GM19463 (cell line): ENCODE measurements around the gene UTP11.
A peak's percentile ranks its signal among the peaks of the same experiment; 100 is the strongest.

Source experiments
- ATAC-seq: cut with Tn5 transposase; IDR thresholded peaks from one replicate; pipeline ENCODE4 v1.9.1; 2021; ENCODE audit warnings: mild to moderate bottlenecking, moderate library complexity; ENCODE audit not compliant: unreplicated experiment

UTP11 gene

GRCh38 chr1:38003261-38004250, 9.0 kb upstream of the UTP11 start:
- no peak for ATAC-seq

DNA sequence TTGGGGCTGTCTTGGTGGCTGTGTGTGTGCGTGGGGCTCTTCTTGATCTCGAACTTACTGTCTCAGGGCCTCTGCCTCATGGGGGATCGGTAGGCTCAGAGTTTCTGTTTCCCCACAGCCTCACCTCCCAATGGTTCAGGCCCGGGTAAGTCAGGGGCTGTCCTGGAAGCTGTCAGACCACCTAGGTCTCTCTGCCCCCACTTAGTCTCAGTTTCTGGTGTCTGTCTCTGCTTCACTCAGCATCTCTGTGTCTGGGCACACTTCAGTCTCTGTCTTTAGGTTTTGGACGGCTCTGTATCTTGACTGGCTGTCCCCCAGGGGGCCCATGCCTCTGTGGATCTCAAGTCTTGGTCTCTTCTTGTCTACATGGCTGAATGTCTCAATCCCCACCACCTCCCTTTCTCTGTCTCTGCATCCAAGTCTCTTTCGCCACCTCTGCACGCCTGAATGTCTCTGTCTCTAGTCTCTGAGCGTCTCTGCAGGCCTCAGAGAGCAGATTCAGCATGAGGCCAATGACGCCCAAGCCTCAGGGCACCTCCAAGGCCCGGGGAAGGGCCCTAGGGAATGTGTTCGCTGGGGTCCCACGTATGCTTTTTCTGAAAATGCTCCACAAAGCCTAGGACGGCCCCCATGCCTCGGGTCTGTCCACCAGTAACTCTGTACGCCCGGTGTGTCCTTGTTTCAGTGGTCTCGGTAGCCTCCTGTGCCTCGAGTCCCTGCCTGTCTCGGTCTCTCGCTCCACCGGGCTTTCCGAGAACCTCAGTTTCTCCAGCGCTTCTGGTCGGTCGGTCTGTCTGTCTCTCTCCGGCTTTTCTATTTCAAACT, 8.0 kb upstream of the UTP11 start:
- no peak for ATAC-seq

DNA sequence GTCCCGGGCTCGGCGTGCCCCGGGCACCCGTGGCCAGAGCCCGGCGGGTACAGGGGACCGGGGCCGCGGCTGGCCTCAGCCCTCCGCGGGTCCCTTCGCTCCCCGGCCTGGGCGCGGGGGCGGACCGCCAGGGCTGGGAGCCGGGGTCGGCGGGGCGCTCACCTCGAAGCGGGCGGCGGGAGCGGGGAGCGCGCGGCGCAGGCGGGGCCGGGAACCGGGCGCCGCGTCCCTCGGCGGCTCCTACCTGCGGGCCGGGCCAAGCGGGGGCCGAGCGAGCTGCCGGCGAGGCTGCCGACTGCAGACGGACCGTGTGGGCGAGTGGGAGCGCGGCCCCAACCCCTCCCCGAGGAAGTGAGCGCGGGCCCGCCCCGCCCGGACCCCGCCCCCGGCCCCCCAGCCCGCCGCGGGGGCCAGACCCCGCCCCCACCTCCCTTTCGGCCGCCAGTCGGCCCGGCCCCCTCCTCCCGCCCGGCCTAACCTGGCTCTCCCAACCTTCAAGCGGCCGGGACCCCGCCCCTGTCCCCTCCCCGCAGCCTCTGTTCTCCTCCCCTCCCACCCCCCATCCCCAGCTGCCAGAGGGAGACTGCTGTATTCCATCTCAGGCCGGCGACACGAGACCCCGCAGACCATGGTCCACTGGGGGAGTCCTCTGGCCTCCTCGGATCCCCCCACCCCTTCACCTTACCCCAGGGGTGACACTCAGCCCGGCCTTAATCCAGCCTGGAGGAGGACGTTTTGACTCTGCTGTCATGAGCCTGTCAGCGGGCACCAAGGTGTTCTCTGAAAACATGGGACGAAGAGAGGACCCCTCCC, 7.1 kb upstream of the UTP11 start, which contains the start of gene FHL3:
Gene FHL3, minus strand, starts transcription at position 320 of the 813 bp plus-strand sequence. CDS start 6,102 bp downstream, outside the sequence.
- ATAC-seq: peak; percentile 43

- ATAC-seq: no peak
Observed at GRCh38 chr1:38006008-38006828, 6.3 kb upstream of the UTP11 start.

- ATAC-seq: no peak
Observed at GRCh38 chr1:38009088-38009840, 3.3 kb upstream of the UTP11 start.

DNA sequence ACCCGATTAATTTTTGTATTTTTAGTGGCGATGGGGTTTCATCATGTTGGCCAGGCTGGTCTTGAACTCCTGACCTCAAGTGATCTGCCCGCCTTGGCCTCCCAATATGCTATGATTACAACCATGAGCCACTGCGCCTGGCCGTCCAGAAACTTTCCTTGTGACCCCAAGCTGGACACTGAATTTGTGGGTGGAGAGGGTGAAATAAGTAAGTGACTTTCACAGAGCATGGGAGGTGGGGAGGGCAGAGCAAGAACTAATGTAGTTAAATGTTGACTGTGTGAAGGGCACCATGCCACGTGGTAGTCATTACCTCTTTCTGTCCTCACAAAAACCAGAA, 2.7 kb upstream of the UTP11 start:
- ATAC-seq: no peak

GRCh38 chr1:38013227-38013622, 691 bp downstream of the UTP11 start:
- ATAC-seq: no peak

GRCh38 chr1:38014171-38014570, 1.6 kb downstream of the UTP11 start:
- no peak for ATAC-seq

GRCh38 chr1:38014724-38015424, 2.3 kb downstream of the UTP11 start:
- ATAC-seq: no peak

DNA sequence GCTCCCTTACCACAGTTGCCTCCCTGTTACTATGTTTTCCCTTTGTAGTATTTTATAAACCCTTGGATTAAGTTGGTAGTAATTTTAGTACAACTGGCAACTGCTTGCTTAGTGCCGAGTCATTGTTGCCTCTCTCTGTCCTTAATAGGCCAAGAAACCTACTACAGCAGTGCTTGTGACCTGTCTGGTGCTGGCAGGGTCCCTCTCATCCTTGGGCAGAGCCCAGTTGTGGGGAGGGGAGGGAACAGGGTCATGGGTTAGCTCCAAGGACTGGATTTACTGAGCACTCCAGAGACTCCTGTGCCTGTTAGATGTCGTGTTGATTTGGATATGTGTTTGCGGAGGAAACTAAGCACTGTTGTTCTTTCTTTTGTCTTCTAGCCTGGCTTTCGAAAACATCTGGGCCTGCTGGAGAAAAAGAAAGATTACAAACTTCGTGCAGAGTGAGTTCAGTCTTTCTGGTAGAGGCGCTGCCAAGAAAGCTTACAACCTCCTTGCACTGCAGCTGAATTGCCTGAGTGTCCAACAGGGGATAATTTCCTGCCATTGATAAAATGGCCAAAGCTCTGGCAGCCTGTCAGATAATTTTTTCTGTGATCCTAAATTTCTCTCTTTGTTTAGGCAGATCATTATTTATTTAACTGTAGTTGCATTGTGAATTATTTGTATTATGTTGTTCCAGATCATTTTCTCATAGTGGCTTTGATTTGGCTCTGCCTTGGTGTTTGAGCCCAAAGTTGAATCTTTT, 3.6 kb downstream of the UTP11 start:
- ATAC-seq: no peak

GRCh38 chr1:38018864-38019343, 6.4 kb downstream of the UTP11 start:
- no peak for ATAC-seq

- ATAC-seq: no peak
Observed at GRCh38 chr1:38020396-38020795, 7.9 kb downstream of the UTP11 start.

DNA sequence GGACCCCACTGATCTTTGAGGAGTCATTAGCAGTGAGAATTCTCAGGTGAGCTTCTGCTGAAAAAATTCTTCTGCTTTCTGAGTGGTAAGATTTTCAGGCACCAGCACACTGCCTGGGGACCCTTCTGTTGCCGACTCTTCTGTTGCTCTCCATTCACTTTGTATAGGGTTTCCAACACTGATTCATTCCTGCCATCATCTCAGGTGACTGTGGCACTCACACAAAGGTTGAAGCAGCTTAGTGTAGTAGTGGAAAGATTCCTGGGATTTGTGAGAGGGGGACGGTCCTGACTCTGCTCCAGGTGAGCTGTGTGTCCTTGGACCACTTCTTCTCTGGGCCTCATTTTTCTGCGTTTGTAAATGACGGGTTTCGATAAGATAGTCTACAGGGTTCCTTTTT, 9.4 kb downstream of the UTP11 start:
- no peak for ATAC-seq

DNA sequence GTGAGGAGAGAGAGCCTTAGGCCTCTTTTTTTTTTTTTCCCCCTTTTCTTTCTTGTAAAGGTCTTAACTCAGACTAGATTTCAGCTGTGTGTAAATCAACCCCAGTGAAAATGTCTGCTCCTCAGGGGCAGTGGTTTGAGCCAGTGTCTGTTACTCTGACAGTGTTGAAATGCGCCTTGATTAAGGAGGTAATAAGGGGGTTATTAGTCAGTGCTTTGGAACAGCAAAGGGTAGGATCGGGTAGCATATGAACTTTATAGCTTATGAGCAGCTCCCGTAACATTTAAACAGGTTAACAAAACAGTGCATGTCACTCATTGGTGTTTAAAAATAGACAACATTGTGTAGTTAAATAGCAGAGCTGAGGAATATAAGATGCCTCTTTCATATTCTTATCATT, 10.3 kb downstream of the UTP11 start:
- no peak for ATAC-seq

DNA sequence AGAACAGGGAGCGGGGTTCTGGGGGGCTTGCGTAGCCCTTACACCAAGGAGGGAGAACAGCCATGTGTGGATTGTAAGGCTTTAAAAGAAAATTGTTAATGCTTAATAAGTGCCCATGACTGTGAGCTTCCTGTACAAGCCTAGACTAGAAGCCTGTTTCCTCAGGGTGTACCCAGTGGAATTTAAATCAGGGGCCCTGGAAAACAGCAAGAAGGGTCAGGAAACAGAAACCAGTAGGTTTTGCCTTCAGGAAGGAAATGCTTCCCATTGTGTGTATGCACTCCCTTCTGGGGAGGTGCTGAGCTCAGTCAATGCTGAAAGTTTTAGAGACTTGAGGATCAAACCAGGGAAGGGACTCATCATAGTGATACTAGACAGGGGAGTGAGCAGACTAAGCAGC, 12.7 kb downstream of the UTP11 start:
- ATAC-seq: no peak

GRCh38 chr1:38025664-38026063, 13.1 kb downstream of the UTP11 start:
- ATAC-seq: no peak

- ATAC-seq: no peak
Observed at GRCh38 chr1:38026592-38027200, 14.2 kb downstream of the UTP11 start.
